Measurements from ENCODE around the gene TTC3. TPM values are rescaled to one million over a fixed set of nuclear protein-coding genes. Genes with fewer than 3 reads are reported as not detected.
A peak's percentile ranks its signal among the peaks of the same experiment; 100 is the strongest.
"Not testable (repeated sequence)": the region's sequence is repeated elsewhere in the genome, so short reads cannot be mapped to it uniquely, and the experiment has no call there.

Gene TTC3
- total RNA-seq, 2 experiments from 2014 or later = 70.2 to 74.0 TPM

- H3K4me1 Mint-ChIP-seq (ENCODE audit: low read depth) = peaks cover 12% of the 10 kb centered on the region
- TF ChIP-seq CTCF (IDR thresholded peaks at IDR 0.05) = no peak
- ChIA-PET POLR2A (no interaction called here), CTCF (no interaction called here)
- no peak overlapping the region for H3K4me3 Mint-ChIP-seq
- H3K27ac Mint-ChIP-seq = no peak overlapping the region
- H3K9me3 Mint-ChIP-seq = no peaks in the 10 kb centered on the region
- ATAC-seq (no peak), DNase-seq (no peak)
- no peaks in the 10 kb centered on the region for H3K27me3 Mint-ChIP-seq
- intact Hi-C loops (cut with micrococcal nuclease) = no loop called here
- peaks cover 46% of the 10 kb centered on the region for H3K36me3 Mint-ChIP-seq (ENCODE audit: low read depth)
Measured at GRCh38 chr21:37130971-37131370, 57.9 kb downstream of the TTC3 start.

- no peak for TF ChIP-seq CTCF (IDR thresholded peaks at IDR 0.05)
- DNase-seq (no peak), ATAC-seq (peak; percentile 45)
- ChIA-PET CTCF (interaction anchor here (0.8 kb wide), 1 partner anchor 10 kb away, joined by 3 read pairs; no protein-coding TSS in a partner anchor), POLR2A (no interaction called here)
- H3K9me3 Mint-ChIP-seq = no peaks in the 10 kb centered on the region
- no peak overlapping the region for H3K4me3 Mint-ChIP-seq
- H3K27ac Mint-ChIP-seq = peak overlapping the region; percentile 41
- H3K27me3 Mint-ChIP-seq = no peaks in the 10 kb centered on the region
- peaks cover 50% of the 10 kb centered on the region for H3K36me3 Mint-ChIP-seq (ENCODE audit: low read depth)
- intact Hi-C loops (cut with micrococcal nuclease) = no loop called here
- peaks cover 20% of the 10 kb centered on the region for H3K4me1 Mint-ChIP-seq (ENCODE audit: low read depth)
Measured at GRCh38 chr21:37136261-37136660, 63.2 kb downstream of the TTC3 start.

- no peak overlapping the region for H3K4me3 Mint-ChIP-seq
- H3K9me3 Mint-ChIP-seq = no peaks in the 10 kb centered on the region
- ChIA-PET CTCF (interaction anchor here (0.8 kb wide), 1 partner anchor 11 kb away, joined by 3 read pairs; no protein-coding TSS in a partner anchor), POLR2A (no interaction called here)
- H3K36me3 Mint-ChIP-seq (ENCODE audit: low read depth) = peaks cover 49% of the 10 kb centered on the region
- H3K27ac Mint-ChIP-seq = peak overlapping the region; percentile 41
- no peak for TF ChIP-seq CTCF (IDR thresholded peaks at IDR 0.05)
- no peaks in the 10 kb centered on the region for H3K27me3 Mint-ChIP-seq
- H3K4me1 Mint-ChIP-seq (ENCODE audit: low read depth) = peaks cover 20% of the 10 kb centered on the region
- no peak for DNase-seq
- ATAC-seq = no peak
- intact Hi-C loops (cut with micrococcal nuclease) = no loop called here
Measured at GRCh38 chr21:37136744-37137143, 63.7 kb downstream of the TTC3 start.

- Mint-ChIP-seq H3K36me3 (ENCODE audit: low read depth) (peaks cover 55% of the 10 kb centered on the region), H3K27me3 (no peaks in the 10 kb centered on the region), H3K4me1 (ENCODE audit: low read depth) (peaks cover 20% of the 10 kb centered on the region), H3K9me3 (no peaks in the 10 kb centered on the region), H3K27ac (no peak overlapping the region), H3K4me3 (no peak overlapping the region)
- CTCF ChIA-PET = no interaction called here
- intact Hi-C loops (cut with micrococcal nuclease) = no loop called here
- ATAC-seq = no peak
- TF ChIP-seq CTCF (IDR thresholded peaks at IDR 0.05) = no peak
- DNase-seq = no peak
- POLR2A ChIA-PET = no interaction called here
Measured at GRCh38 chr21:37139154-37139553, 66.1 kb downstream of the TTC3 start.

GRCh38 chr21:37139902-37140301, 66.8 kb downstream of the TTC3 start:
- ChIA-PET CTCF (no interaction called here), POLR2A (interaction anchor here (1.0 kb wide), 1 partner anchor 18 kb away, joined by 3 read pairs; no protein-coding TSS in a partner anchor)
- ATAC-seq = no peak
- H3K4me1 Mint-ChIP-seq (ENCODE audit: low read depth) = peaks cover 17% of the 10 kb centered on the region
- H3K4me3 Mint-ChIP-seq = no peak overlapping the region
- H3K27me3 Mint-ChIP-seq = no peaks in the 10 kb centered on the region
- DNase-seq = no peak
- TF ChIP-seq CTCF (IDR thresholded peaks at IDR 0.05) = no peak
- H3K27ac Mint-ChIP-seq = no peak overlapping the region
- intact Hi-C loops (cut with micrococcal nuclease) = no loop called here
- no peaks in the 10 kb centered on the region for H3K9me3 Mint-ChIP-seq
- peaks cover 62% of the 10 kb centered on the region for H3K36me3 Mint-ChIP-seq (ENCODE audit: low read depth)

GRCh38 chr21:37143392-37143791, 70.3 kb downstream of the TTC3 start:
- H3K27ac Mint-ChIP-seq; H3K4me1 Mint-ChIP-seq (ENCODE audit: low read depth); H3K27me3 Mint-ChIP-seq; CTCF ChIA-PET; DNase-seq; intact Hi-C loops (cut with micrococcal nuclease); H3K9me3 Mint-ChIP-seq; H3K4me3 Mint-ChIP-seq; ATAC-seq; POLR2A ChIA-PET: not testable (repeated sequence)
- H3K36me3 Mint-ChIP-seq (ENCODE audit: low read depth) = peaks cover 49% of the 10 kb centered on the region
